ENCODE results near the gene MMP10. TPM values are rescaled to one million over a fixed set of nuclear protein-coding genes. Genes with fewer than 3 reads are reported as not detected.

The MMP10 gene
- polyA plus RNA-seq, 1 experiment: 0.87 TPM

GRCh38 chr11:102791271-102792036 is 11.0 kb upstream of the MMP10 start:
- CTCF ChIA-PET: interaction anchor here (1.0 to 2.0 kb wide), 2 partner anchors 10 to 19 kb away, joined by 3 to 7 read pairs; partner anchors contain the start of gene MMP10
- H3K27ac ChIP-seq (ENCODE audit: low read depth, low read length): no peak overlapping the region
- no peak for DNase-seq (ENCODE audit: low read depth, low spot score)

GRCh38 chr11:102788334-102788995 is 8.0 kb upstream of the MMP10 start:
- no peak overlapping the region for H3K27ac ChIP-seq (ENCODE audit: low read depth, low read length)
- no peak overlapping the region for H3K4me3 ChIP-seq (ENCODE audit: low read depth, low read length)
- no peaks in the 10 kb centered on the region for H3K27me3 ChIP-seq (ENCODE audit: control insufficient read depth, insufficient read depth, low read length)
- no peak for TF ChIP-seq CTCF (IDR thresholded peaks at IDR 0.05; ENCODE audit: low read depth, low read length)
- DNase-seq (ENCODE audit: low read depth, low spot score): no peak
- H3K9me3 ChIP-seq (ENCODE audit: control insufficient read depth, insufficient read depth, low read length): no peaks in the 10 kb centered on the region
- ChIA-PET POLR2A (no interaction called here), CTCF (no interaction called here)

More at GRCh38 chr11:102791271-102792036, 11.0 kb upstream of the MMP10 start:
- TF ChIP-seq CTCF (IDR thresholded peaks at IDR 0.05; ENCODE audit: low read depth, low read length): no peak
- Histone ChIP-seq H3K9me3 (ENCODE audit: control insufficient read depth, insufficient read depth, low read length) (no peaks in the 10 kb centered on the region), H3K27me3 (ENCODE audit: control insufficient read depth, insufficient read depth, low read length) (no peaks in the 10 kb centered on the region), H3K4me3 (ENCODE audit: low read depth, low read length) (no peak overlapping the region)
- POLR2A ChIA-PET: no interaction called here

- ChIA-PET POLR2A (interaction anchor here (1.0 kb wide), 1 partner anchor 14 kb away, joined by 4 read pairs; the partner anchor contains the start of gene MMP1), CTCF (interaction anchor here (0.9 to 1.8 kb wide), 5 partner anchors 26 to 171 kb away, joined by 3 to 6 read pairs (median 4); no protein-coding TSS in a partner anchor)
- H3K9me3 ChIP-seq (ENCODE audit: control insufficient read depth, insufficient read depth, low read length): no peaks in the 10 kb centered on the region
- H3K27me3 ChIP-seq (ENCODE audit: control insufficient read depth, insufficient read depth, low read length): no peaks in the 10 kb centered on the region
- H3K27ac ChIP-seq (ENCODE audit: low read depth, low read length): no peak overlapping the region
- no peak for DNase-seq (ENCODE audit: low read depth, low spot score)
- TF ChIP-seq CTCF (IDR thresholded peaks at IDR 0.05; ENCODE audit: low read depth, low read length): no peak
- H3K4me3 ChIP-seq (ENCODE audit: low read depth, low read length): no peak overlapping the region
Measured at GRCh38 chr11:102784380-102784779, 4.0 kb upstream of the MMP10 start.

- ChIA-PET POLR2A (interaction anchor here (1.0 kb wide), 1 partner anchor 14 kb away, joined by 4 read pairs; the partner anchor contains the start of gene MMP1), CTCF (interaction anchor here (0.9 to 1.8 kb wide), 4 partner anchors 27 to 158 kb away, joined by 3 to 6 read pairs (median 4); no protein-coding TSS in a partner anchor)
- no peak for DNase-seq (ENCODE audit: low read depth, low spot score)
- Histone ChIP-seq H3K4me3 (ENCODE audit: low read depth, low read length) (no peak overlapping the region), H3K27me3 (ENCODE audit: control insufficient read depth, insufficient read depth, low read length) (no peaks in the 10 kb centered on the region), H3K9me3 (ENCODE audit: control insufficient read depth, insufficient read depth, low read length) (no peaks in the 10 kb centered on the region), H3K27ac (ENCODE audit: low read depth, low read length) (no peak overlapping the region)
- TF ChIP-seq CTCF (IDR thresholded peaks at IDR 0.05; ENCODE audit: low read depth, low read length): no peak
Measured at GRCh38 chr11:102783720-102784119, 3.3 kb upstream of the MMP10 start.
